SK-N-SH (cell line): ENCODE data around the gene LGR5. TPM values are rescaled to one million over a fixed set of nuclear protein-coding genes. Genes with fewer than 3 reads are reported as not detected.

ENCODE experiments used
- CTCF ChIA-PET: fragments of 300-600, 350-600 bp; formaldehyde crosslinking; extraction: SDS; loops from one replicate; lab custom pipeline; 2021; lab: Yijun Ruan, JAX
- POLR2A ChIA-PET: fragments of 350-600 bp; sonication (Branson Sonifier 250); formaldehyde crosslinking; extraction: SDS; loops from one replicate; lab custom pipeline; 2020; ENCODE audit warnings: antibody characterized with exemption, inconsistent platforms; lab: Yijun Ruan, JAX
- DNase-seq: peaks from one replicate; pipeline ENCODE4 v3.0.0; 2012
- H2AFZ ChIP-seq: fragments of 200-600 bp; sonication (generic); 2 replicates; pipeline ENCODE4 v1.8.1; 2016; ENCODE audit warnings: antibody characterized with exemption, mild to moderate bottlenecking, low read depth
- H3F3A ChIP-seq: fragments of 200-600 bp; sonication (generic); replicated peaks from 2 replicates; pipeline ENCODE3; 2016; ENCODE audit warnings: antibody characterized with exemption, mild to moderate bottlenecking; ENCODE audit not compliant: insufficient read depth
- H3K27ac ChIP-seq, 2 experiments: fragments of 200-500 bp in 1 of 2; fragments of 200-600 bp in 1 of 2; sonication (Bioruptor generic) in 1 of 2; sonication (generic), shearing (Covaris generic) in 1 of 2; 2 replicates each; pipeline versions ENCODE4 v1.5.1 to v1.6.1; 2014 to 2016; ENCODE audit warnings: low read depth in 2 of 2, inconsistent platforms in 1 of 2, low read length in 1 of 2, mild to moderate bottlenecking in 1 of 2, mixed read lengths in 1 of 2
- H3K27me3 ChIP-seq: fragments of 200-600 bp; sonication (generic), shearing (Covaris generic); 2 replicates; pipeline ENCODE4 v1.6.1; 2016; ENCODE audit warnings: mixed run types; ENCODE audit not compliant: insufficient read depth
- H3K36me3 ChIP-seq, 2 experiments: fragments of 200-500 bp in 1 of 2; fragments of 200-600 bp in 1 of 2; sonication (Bioruptor generic) in 1 of 2; sonication (generic) in 1 of 2; replicated peaks in 1 of 2; 2 replicates each; pipeline versions ENCODE3 to v1.5.1; 2014 to 2016; ENCODE audit warnings: low read length in 1 of 2, mild to moderate bottlenecking in 1 of 2; ENCODE audit not compliant: insufficient read depth in 2 of 2, control insufficient read depth in 1 of 2
- H3K4me1 ChIP-seq, 2 experiments: fragments of 200-500 bp in 1 of 2; fragments of 200-600 bp in 1 of 2; sonication (Bioruptor generic) in 1 of 2; sonication (generic), shearing (Covaris generic) in 1 of 2; 2 replicates each; pipeline versions ENCODE4 v1.5.1 to v1.6.1; 2014 to 2016; ENCODE audit warnings: low read depth in 1 of 2, low read length in 1 of 2, mixed run types in 1 of 2; ENCODE audit not compliant: insufficient read depth in 2 of 2, control insufficient read depth in 1 of 2
- H3K4me2 ChIP-seq: fragments of 200-600 bp; sonication (generic), shearing (Covaris generic); 2 replicates; pipeline ENCODE4 v1.6.1; 2017; ENCODE audit warnings: mixed run types
- H3K4me3 ChIP-seq, 2 experiments: fragments of 200-500 bp in 1 of 2; fragments of 200-600 bp in 1 of 2; sonication (Bioruptor generic) in 1 of 2; sonication (generic), shearing (Covaris generic) in 1 of 2; 2 replicates each; pipeline versions ENCODE4 v1.5.1 to v1.8.1; 2014 to 2016; ENCODE audit warnings: low read depth in 2 of 2, inconsistent platforms in 1 of 2, low read length in 1 of 2, mild to moderate bottlenecking in 1 of 2, mixed read lengths in 1 of 2, moderate library complexity in 1 of 2
- H3K79me2 ChIP-seq: fragments of 200-600 bp; sonication (generic); 2 replicates; pipeline ENCODE4 v1.8.1; 2017; ENCODE audit warnings: mild to moderate bottlenecking; ENCODE audit not compliant: insufficient read depth
- H3K9ac ChIP-seq: fragments of 200-600 bp; sonication (generic); 2 replicates; pipeline ENCODE4 v1.6.1; 2017; ENCODE audit warnings: mixed run types
- H3K9me2 ChIP-seq: fragments of 200-600 bp; sonication (generic); 2 replicates; pipeline ENCODE4 v1.6.1; 2017; ENCODE audit warnings: mixed run types
- H3K9me3 ChIP-seq: fragments of 200-600 bp; sonication (generic); 2 replicates; pipeline ENCODE4 v1.6.1; 2017; ENCODE audit warnings: mixed run types, mild to moderate bottlenecking, moderate library complexity
- H4K20me1 ChIP-seq: fragments of 200-600 bp; sonication (generic); 2 replicates; pipeline ENCODE4 v1.6.1; 2017; ENCODE audit warnings: mild to moderate bottlenecking, mixed run types; ENCODE audit not compliant: insufficient read depth
- CHD2 ChIP-seq: fragments of 150-350 bp; IDR thresholded peaks from 2 replicates; pipeline ENCODE4 v1.6.1; 2018; ENCODE audit warnings: low read length; ENCODE audit not compliant: partially characterized antibody
- ELF1 ChIP-seq: IDR thresholded peaks from 2 replicates; pipeline ENCODE4 v1.4.0; 2012
- EP300 ChIP-seq, 2 experiments: IDR thresholded peaks; 2 replicates each; pipeline versions ENCODE4 v1.4.0 to v1.6.1; 2012; ENCODE audit warnings: borderline replicate concordance in 1 of 2, low read depth in 1 of 2, low read length in 1 of 2
- FOSL2 ChIP-seq: IDR thresholded peaks from 2 replicates; pipeline ENCODE4 v1.4.0; 2012; ENCODE audit warnings: low read depth, mild to moderate bottlenecking, moderate library complexity, borderline replicate concordance
- FOXJ3 ChIP-seq: sonication (generic); formaldehyde crosslinking; IDR thresholded peaks from 2 replicates; pipeline ENCODE4 v1.5.1; 2020; ENCODE audit warnings: mild to moderate bottlenecking, missing genetic modification reagents
- GATA2 ChIP-seq: sonication (generic); formaldehyde crosslinking; IDR thresholded peaks from 2 replicates; pipeline ENCODE4 v1.5.0; 2020; ENCODE audit warnings: mild to moderate bottlenecking, missing genetic modification reagents
- JUND ChIP-seq: IDR thresholded peaks from 2 replicates; pipeline ENCODE4 v1.4.0; 2012
- RFX5 ChIP-seq: IDR thresholded peaks from 2 replicates; pipeline ENCODE4 v1.6.1; 2012; ENCODE audit warnings: mild to moderate bottlenecking, improper control_type of control experiment, low read length
- SIN3A ChIP-seq: IDR thresholded peaks from 2 replicates; pipeline ENCODE4 v1.6.1; 2012; ENCODE audit warnings: low read depth, mild to moderate bottlenecking, low read length, moderate library complexity, borderline replicate concordance
- SMC3 ChIP-seq: IDR thresholded peaks from 2 replicates; pipeline ENCODE4 v1.6.1; 2012; ENCODE audit warnings: low read depth, low read length, improper control_type of control experiment
- TAF1 ChIP-seq: IDR thresholded peaks from 2 replicates; pipeline ENCODE4 v1.6.1; 2012; ENCODE audit warnings: low read depth, mild to moderate bottlenecking, low read length, moderate library complexity, borderline replicate concordance
- TEAD4 ChIP-seq: IDR thresholded peaks from 2 replicates; pipeline ENCODE4 v1.4.0; 2012; ENCODE audit warnings: mild to moderate bottlenecking, borderline replicate concordance; ENCODE audit not compliant: insufficient read depth
- YY1 ChIP-seq: IDR thresholded peaks from 2 replicates; pipeline ENCODE4 v1.4.0; 2012; ENCODE audit warnings: low read depth, mild to moderate bottlenecking
- WGBS: methylation state at CpG from one replicate; pipeline ENCODE4 v1.1.6; 2017; ENCODE audit warnings: low lambda C conversion rate; 5-methylcytosine and 5-hydroxymethylcytosine counted together
- polyA plus RNA-seq, 3 experiments: library from polyadenylated mRNA; depleted of rRNA; stranded (reverse); fragments of >200 nt; gene quantifications; 2 replicates each; pipeline ENCODE4 v1.2.3, GENCODE V29; 2012
- TF ChIP-seq, protein P1 (sequence below): IDR thresholded peaks from 2 replicates; pipeline ENCODE4 v1.4.0; 2012; ENCODE audit warnings: low read depth, borderline replicate concordance
- TF ChIP-seq, protein P2 (sequence below): fragments of 150-350 bp; IDR thresholded peaks from 2 replicates; pipeline ENCODE4 v1.6.1; 2016; ENCODE audit warnings: mild to moderate bottlenecking, low read depth, low read length
- TF ChIP-seq, protein P3 (sequence below): IDR thresholded peaks from 2 replicates; pipeline ENCODE4 v1.6.1; 2012; ENCODE audit warnings: mild to moderate bottlenecking, low read depth, low read length, moderate library complexity
- TF ChIP-seq, protein P4 (sequence below): IDR thresholded peaks from 2 replicates; pipeline ENCODE4 v1.4.0; 2012; ENCODE audit warnings: low read depth, borderline replicate concordance
- TF ChIP-seq, protein P5 (sequence below): fragments of 150-350 bp; IDR thresholded peaks from 2 replicates; pipeline ENCODE4 v1.6.1; 2017; ENCODE audit warnings: antibody characterized with exemption, low read length, low read depth, borderline replicate concordance

LGR5 gene
- polyA plus RNA-seq, 1 of the 3 experiments (the other 2 are of a cell fraction): 1.4 TPM

DNA sequence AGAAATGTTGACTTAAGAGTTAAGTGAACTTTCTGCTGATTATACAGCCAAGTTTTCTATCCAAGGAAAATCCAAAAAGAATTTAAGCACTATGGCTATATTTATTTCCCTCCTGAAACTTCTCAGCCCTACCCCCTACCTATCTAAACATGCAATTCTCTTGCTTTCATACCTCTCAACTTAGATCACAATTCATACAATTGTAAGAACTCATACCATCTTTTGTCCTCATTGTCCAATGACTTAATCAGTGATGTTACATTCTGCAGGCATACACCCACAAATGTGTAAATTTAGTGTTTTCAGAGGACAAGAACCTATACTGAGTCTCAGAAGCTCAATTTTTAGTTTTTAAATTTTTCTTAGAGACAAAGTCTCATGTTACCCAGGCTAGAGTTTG is 161.9 kb downstream of the LGR5 start:
- DNase-seq: no peak
- Histone ChIP-seq H3K9ac (no peak overlapping the region), H3K27me3 (no peaks in the 10 kb centered on the region)
- no peak for TF ChIP-seq CHD2
- no peak for TF ChIP-seq TEAD4
- no peak for TF ChIP-seq TAF1
- TF ChIP-seq RFX5: no peak
- TF ChIP-seq ELF1: no peak
- TF ChIP-seq, protein P1, sequence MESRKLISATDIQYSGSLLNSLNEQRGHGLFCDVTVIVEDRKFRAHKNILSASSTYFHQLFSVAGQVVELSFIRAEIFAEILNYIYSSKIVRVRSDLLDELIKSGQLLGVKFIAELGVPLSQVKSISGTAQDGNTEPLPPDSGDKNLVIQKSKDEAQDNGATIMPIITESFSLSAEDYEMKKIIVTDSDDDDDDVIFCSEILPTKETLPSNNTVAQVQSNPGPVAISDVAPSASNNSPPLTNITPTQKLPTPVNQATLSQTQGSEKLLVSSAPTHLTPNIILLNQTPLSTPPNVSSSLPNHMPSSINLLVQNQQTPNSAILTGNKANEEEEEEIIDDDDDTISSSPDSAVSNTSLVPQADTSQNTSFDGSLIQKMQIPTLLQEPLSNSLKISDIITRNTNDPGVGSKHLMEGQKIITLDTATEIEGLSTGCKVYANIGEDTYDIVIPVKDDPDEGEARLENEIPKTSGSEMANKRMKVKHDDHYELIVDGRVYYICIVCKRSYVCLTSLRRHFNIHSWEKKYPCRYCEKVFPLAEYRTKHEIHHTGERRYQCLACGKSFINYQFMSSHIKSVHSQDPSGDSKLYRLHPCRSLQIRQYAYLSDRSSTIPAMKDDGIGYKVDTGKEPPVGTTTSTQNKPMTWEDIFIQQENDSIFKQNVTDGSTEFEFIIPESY: no peak
- TF ChIP-seq SIN3A: no peak
- no peak for TF ChIP-seq SMC3
- TF ChIP-seq EP300 (IDR thresholded peaks at IDR 0.05; ENCODE audit: borderline replicate concordance in 1 of 2, low read depth in 1 of 2, low read length in 1 of 2): no peak
- TF ChIP-seq, protein P2, sequence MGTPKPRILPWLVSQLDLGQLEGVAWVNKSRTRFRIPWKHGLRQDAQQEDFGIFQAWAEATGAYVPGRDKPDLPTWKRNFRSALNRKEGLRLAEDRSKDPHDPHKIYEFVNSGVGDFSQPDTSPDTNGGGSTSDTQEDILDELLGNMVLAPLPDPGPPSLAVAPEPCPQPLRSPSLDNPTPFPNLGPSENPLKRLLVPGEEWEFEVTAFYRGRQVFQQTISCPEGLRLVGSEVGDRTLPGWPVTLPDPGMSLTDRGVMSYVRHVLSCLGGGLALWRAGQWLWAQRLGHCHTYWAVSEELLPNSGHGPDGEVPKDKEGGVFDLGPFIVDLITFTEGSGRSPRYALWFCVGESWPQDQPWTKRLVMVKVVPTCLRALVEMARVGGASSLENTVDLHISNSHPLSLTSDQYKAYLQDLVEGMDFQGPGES: no peak
- TF ChIP-seq FOSL2: no peak
- no peak for TF ChIP-seq GATA2 (CRISPR knock-in tag)
- TF ChIP-seq FOXJ3 (CRISPR knock-in tag): no peak
- TF ChIP-seq, all 33 proteins: peak for 0
- Histone ChIP-seq H3K79me2 (no peaks in the 10 kb centered on the region), H3K4me3 (no peak overlapping the region), H3K27ac (no peak overlapping the region), H2AFZ (no peak overlapping the region), H4K20me1 (no peaks in the 10 kb centered on the region), H3K4me2 (no peak overlapping the region), H3K9me3 (no peaks in the 10 kb centered on the region), H3F3A (no peaks in the 10 kb centered on the region), H3K36me3 (peaks cover 6 to 12% of the 10 kb centered on the region in 2 experiments), H3K9me2 (no peaks in the 10 kb centered on the region), H3K4me1 (no peaks in the 10 kb centered on the region; a peak in 1 of 4 replicates)
- POLR2A ChIA-PET: no interaction called here
- CTCF ChIA-PET: no interaction called here

DNA sequence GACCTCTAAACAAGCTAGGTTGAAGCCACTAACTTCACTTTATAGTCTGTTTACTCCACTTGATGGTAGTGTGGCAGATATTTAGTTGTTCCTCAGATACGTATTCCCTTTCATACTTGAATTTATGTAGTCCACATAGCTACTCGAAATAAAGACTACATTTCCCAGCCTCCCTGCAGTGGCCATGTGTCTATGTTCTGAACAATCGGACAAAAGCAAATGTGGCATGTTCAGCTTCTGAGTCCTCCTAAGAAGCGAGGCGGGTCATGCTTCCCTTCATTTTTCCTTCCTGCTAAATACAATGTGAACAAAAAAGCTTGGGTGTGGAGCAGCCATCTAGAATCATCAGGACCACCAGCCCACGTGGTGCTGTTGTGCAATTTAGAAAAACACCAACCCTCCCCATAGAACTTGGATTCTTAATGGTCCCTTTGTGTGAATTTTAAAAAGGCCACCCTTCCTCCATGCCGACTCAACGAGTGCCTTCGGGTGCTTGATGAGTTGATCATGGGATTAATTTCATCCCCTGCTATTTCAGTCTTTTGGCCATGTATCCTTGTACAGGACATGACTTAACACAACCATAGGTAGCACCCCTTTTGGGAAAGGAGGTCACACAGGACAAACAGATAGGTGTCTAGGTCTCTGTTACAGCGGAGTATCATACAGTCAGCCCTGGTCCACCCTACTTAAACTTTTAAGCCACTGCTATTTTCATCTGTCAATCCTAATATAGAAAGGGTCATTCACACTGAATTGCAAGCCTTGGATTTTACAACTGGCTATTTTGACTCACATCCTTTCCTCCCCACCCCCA is 163.4 kb downstream of the LGR5 start:
- ChIA-PET POLR2A (no interaction called here), CTCF (interaction anchor here (0.9 to 1.1 kb wide), 2 partner anchors 24 to 34 kb away, joined by 3 to 4 read pairs; no protein-coding TSS in a partner anchor)
- H3K27me3 ChIP-seq: no peaks in the 10 kb centered on the region
- H3K36me3 ChIP-seq: peaks cover 21 to 24% of the 10 kb centered on the region in 2 experiments
- H2AFZ ChIP-seq: no peak overlapping the region
- no peaks in the 10 kb centered on the region for H3K79me2 ChIP-seq
- H3K4me3 ChIP-seq: no peak overlapping the region
- H3K4me2 ChIP-seq: no peak overlapping the region
- no peaks in the 10 kb centered on the region; a peak in 1 of 4 replicates for H3K4me1 ChIP-seq
- H3K27ac ChIP-seq: no peak overlapping the region
- 95% methylated on average over 10 of the region's 10 CpGs for WGBS
- DNase-seq: no peak
- H4K20me1 ChIP-seq: no peaks in the 10 kb centered on the region
- H3K9me3 ChIP-seq: no peaks in the 10 kb centered on the region
- no peaks in the 10 kb centered on the region for H3F3A ChIP-seq
- H3K9ac ChIP-seq: no peak overlapping the region
- no peaks in the 10 kb centered on the region for H3K9me2 ChIP-seq
- TF ChIP-seq TEAD4 (no peak), CHD2 (no peak), FOXJ3 (CRISPR knock-in tag) (no peak), YY1 (no peak), JUND (no peak)
- TF ChIP-seq, protein P3, sequence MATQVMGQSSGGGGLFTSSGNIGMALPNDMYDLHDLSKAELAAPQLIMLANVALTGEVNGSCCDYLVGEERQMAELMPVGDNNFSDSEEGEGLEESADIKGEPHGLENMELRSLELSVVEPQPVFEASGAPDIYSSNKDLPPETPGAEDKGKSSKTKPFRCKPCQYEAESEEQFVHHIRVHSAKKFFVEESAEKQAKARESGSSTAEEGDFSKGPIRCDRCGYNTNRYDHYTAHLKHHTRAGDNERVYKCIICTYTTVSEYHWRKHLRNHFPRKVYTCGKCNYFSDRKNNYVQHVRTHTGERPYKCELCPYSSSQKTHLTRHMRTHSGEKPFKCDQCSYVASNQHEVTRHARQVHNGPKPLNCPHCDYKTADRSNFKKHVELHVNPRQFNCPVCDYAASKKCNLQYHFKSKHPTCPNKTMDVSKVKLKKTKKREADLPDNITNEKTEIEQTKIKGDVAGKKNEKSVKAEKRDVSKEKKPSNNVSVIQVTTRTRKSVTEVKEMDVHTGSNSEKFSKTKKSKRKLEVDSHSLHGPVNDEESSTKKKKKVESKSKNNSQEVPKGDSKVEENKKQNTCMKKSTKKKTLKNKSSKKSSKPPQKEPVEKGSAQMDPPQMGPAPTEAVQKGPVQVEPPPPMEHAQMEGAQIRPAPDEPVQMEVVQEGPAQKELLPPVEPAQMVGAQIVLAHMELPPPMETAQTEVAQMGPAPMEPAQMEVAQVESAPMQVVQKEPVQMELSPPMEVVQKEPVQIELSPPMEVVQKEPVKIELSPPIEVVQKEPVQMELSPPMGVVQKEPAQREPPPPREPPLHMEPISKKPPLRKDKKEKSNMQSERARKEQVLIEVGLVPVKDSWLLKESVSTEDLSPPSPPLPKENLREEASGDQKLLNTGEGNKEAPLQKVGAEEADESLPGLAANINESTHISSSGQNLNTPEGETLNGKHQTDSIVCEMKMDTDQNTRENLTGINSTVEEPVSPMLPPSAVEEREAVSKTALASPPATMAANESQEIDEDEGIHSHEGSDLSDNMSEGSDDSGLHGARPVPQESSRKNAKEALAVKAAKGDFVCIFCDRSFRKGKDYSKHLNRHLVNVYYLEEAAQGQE: no peak
- TF ChIP-seq, protein P4, sequence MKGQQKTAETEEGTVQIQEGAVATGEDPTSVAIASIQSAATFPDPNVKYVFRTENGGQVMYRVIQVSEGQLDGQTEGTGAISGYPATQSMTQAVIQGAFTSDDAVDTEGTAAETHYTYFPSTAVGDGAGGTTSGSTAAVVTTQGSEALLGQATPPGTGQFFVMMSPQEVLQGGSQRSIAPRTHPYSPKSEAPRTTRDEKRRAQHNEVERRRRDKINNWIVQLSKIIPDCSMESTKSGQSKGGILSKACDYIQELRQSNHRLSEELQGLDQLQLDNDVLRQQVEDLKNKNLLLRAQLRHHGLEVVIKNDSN: no peak
- TF ChIP-seq, protein P5, sequence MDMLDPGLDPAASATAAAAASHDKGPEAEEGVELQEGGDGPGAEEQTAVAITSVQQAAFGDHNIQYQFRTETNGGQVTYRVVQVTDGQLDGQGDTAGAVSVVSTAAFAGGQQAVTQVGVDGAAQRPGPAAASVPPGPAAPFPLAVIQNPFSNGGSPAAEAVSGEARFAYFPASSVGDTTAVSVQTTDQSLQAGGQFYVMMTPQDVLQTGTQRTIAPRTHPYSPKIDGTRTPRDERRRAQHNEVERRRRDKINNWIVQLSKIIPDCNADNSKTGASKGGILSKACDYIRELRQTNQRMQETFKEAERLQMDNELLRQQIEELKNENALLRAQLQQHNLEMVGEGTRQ: no peak
